Stimulated activated CD4-positive, alpha-beta T cell treated with anti-CD3 and anti-CD28 coated beads, Interleukin-2, amount 100 ng/mL, for 4 hours (primary cell): ENCODE results near the gene RSAD2.
"Not testable (repeated sequence)": the region's sequence is repeated elsewhere in the genome, so short reads cannot be mapped to it uniquely, and the experiment has no call there.

Experiments used
- DNase-seq: peaks from one replicate; pipeline ENCODE4 v3.0.0-alpha.2; 2020; ENCODE audit warnings: low read depth

Gene RSAD2, protein sequence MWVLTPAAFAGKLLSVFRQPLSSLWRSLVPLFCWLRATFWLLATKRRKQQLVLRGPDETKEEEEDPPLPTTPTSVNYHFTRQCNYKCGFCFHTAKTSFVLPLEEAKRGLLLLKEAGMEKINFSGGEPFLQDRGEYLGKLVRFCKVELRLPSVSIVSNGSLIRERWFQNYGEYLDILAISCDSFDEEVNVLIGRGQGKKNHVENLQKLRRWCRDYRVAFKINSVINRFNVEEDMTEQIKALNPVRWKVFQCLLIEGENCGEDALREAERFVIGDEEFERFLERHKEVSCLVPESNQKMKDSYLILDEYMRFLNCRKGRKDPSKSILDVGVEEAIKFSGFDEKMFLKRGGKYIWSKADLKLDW

DNA sequence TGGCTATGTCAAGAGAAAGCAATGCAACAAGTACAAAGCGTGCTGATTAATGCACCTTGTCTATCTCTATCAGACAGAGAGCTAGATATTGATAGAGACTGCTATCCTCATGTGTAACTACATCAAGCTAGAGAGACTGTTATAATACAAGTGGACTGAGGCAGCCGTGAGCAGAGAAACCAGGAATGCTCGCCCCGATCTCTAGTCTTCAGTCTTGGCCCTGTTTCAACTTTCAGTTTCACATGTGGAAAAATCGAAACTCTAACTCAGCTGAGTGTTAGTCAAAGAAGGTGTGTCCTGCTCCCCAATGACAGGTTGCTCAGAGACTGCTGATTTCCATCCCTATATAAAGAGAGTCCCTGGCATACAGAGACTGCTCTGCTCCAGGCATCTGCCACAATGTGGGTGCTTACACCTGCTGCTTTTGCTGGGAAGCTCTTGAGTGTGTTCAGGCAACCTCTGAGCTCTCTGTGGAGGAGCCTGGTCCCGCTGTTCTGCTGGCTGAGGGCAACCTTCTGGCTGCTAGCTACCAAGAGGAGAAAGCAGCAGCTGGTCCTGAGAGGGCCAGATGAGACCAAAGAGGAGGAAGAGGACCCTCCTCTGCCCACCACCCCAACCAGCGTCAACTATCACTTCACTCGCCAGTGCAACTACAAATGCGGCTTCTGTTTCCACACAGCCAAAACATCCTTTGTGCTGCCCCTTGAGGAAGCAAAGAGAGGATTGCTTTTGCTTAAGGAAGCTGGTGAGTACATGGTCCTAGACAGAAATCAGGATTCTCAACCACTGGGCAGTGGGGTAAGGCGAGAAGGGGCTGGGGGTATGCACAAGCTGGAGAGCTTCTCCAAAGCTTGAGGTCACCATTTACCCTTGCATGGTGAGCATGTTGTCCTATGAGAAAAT lies at the start of gene RSAD2:
Gene RSAD2 (plus strand): TSS at position 376 of the 903 bp plus-strand sequence. CDS start 24 bp downstream, at position 400.
- peak; percentile 39 for DNase-seq

DNA sequence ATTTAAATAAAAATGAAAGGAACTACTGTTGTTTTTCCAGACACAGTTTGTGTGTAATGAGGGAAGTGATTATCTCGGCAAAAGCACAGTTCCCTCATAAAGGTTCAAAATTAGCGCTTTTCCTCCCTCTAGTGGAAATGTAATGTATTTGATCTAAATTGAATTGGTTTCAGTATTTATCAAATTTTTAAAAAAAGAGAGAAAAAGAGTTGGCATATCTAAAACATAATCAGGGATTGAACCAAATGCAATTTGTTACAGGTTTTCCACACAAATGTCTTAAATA lies 49.3 kb upstream of the RSAD2 start:
- DNase-seq, result no peak

DNA sequence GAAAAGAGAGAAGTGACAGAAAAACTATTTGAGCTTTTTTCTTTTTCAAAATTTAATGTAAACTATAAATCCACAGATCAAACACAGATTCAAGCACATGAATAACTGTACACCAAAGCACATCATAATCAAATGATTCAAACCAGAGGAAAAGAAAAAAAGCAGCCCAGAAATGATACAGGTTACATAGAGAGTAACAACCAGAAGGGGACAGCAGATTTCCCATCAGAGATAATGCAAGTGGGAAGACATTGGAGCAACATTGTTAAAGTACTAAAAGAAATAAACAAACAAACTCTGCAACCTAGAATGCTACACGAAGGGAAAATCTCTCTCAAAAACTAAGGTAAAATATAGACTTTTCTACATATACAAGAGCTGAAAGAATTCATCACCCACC lies 46.3 kb upstream of the RSAD2 start:
- DNase-seq, result no peak

DNA sequence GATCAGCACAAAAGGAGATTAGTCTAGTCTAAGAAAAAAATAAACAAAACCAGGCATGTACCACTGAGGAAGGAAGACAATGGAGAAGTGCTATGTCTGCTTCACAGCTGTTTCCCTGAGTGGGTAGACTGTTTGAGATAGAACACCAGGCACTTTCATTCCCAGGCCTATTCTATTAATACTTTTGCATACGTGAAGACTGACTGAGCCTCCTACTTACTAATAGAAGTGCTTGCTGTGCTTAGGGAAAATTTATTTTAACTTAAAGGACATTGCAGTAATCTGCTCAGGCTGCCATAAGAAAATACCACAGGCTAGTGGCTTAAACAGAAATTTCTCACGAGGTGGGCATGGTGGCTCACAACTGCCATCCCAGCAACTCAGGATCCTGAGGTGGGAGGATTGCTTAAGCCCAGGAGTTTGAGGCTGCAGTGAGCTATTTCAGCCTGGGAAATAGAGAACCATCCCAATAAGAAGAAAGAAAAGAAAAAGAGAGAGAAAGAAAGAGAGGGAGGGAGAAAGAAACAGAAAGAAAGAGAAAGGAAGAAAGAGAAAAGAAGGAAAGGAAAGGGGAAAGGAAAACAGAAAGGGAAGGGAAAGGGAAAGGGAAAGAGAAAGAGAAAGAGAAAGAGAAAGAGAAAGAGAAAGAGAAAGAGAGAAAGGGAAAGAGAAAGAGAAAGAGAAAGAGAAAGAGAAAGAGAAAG lies 44.8 kb upstream of the RSAD2 start:
- no peak for DNase-seq

DNA sequence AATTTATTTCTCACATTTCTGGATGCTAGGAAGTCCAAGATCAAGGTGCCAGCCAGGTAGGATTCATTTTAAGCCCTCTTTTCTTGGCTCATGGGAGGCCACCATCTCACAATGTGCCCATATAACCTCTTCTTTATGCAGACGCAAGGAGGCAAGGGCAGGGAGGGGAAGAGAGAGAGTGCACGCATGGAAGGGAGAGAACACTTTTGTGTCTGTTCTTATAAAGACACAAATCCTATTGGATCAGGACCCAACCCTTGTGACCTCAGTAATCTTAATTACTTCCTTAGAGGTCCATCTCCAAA lies 44.3 kb upstream of the RSAD2 start:
- no peak for DNase-seq

DNA sequence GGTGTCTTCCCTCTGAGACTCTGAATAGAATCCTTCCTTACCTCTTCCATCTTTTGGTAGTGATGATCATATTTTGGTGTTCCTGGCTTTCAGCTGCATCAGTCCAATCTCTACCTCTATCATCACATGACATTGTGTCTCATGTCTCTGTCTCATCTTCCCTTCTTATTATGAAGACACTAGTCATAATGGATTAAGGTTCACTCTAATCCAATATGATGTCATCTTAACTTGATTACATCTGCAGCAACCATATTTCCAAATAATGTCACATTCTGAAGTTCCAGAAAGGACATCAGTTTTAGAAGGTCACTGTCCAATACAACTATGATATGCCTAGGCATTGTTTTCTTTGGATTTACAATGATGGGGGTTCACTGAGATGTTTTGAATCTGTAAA lies 43.4 kb upstream of the RSAD2 start:
- no peak for DNase-seq

DNA sequence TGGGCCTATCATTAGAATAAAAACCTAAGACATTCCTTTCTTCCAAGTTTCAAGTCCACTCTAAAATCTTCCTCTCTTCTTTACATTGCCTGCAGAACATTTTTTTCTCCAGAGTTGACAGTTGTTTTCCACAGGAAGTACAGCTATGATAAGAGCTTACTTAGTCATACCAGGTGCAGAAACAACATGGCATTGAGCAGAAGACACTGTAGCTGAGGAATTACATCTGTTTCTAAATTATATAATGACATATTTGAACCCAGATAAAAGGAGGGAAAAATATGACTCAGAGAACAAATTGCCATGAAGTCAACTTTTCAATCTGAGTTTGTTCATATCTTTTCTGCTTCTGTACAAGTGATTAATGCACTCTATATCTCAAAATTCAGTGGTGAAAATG lies 42.1 kb upstream of the RSAD2 start:
- no peak for DNase-seq

DNA sequence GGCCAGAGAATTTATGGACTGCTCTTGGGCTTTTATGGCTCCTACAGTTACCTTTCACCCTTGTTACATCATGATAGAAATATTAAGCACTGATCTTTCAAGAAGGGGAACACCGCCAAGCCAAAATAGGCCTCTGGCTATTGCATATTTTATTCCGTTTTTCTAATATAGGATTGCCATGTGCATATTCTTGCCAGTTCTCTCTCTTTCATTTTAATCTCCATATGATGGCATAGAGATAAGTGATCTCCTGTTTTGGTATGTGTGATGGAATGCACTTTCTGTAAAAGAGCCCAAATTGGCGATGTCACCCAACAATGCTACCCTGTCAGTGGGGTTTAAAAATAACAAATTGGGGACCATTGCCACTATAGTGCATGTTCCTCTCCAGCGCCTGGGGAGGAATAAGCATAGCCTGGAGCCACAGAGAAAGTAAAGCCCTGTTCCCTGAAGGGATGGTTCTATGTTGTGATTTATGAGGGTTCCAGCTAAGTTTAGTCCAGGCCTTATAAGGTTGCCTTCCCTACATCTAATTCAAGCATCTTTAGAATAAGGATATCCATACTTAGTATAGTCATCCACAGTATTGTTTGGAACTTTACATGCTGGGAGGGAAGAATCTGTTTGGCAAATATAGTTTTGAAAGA lies 38.8 kb upstream of the RSAD2 start:
- no peak for DNase-seq

DNA sequence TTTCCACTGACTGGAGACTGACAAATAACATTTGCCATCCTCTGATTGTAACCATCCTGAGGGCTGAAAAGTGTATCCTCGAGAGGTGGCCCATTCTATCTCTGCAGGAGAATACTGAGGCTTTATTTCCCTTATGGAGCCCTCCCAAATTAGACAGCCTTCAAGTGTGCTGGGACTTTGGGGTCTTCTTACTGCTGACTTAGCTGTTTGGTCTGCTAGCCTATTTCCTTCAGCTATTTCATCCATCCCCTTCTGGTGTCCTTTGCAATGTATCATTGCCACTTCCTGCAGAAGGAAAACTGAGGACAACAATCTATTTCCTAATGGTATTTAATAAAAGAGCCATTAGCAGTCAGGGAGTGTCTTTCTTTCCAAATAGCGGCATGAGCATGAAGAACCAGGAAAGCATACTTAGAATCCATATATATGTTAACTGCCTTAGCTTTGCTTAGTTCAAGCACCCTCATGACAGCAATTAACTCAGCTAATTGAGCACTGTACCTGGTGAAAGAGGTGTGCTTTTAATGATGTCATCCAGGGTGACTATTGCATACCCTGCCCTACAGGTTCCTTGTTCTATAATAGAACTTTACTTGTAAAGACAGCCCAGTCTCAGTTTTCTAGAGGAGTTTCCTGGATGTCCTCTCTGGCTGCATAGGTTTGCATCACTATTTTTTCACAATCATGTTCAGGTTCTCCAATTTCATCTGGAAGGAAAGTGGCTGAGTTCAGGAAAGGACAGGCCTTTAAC lies 35.9 kb upstream of the RSAD2 start:
- no peak for DNase-seq

DNA sequence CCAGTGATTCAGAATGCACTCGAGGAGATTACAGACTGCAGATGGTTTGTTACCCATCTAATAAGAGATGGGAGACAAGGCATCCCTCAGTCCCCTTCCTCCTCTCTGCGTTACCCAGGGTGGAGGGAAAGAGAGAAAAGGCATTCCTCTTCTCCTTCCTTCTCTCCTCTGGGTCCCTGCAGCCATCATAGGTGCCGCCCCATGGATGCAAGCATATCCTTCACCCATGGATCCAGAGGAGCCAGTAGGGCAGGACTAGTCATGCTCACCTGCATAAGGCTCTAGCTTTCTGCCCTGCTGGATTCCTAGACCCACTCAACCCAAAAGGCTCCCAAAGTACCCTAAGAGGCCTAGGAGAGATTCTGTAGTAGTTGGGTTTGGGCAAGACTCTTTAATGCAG lies 32.3 kb upstream of the RSAD2 start:
- no peak for DNase-seq

DNA sequence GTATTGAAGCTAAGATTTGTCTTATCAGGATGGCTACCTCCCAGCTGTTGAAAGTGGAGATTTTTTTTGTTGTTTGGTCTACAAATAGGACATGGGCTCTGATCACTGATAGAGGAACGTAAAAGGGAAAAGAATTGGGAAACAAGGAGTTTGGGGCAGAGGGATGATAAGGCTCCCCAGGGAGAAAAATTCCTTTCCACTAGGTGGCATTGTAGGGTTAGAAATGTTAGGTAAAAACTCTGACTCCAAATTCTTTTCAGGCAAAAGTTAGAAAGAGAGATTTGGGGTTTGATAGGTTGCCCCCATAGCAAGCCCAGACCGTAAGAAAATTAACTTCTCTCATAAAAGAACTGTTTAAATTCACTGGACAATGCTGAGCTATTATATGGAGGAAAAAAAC lies 31.7 kb upstream of the RSAD2 start:
- DNase-seq, result no peak

DNA sequence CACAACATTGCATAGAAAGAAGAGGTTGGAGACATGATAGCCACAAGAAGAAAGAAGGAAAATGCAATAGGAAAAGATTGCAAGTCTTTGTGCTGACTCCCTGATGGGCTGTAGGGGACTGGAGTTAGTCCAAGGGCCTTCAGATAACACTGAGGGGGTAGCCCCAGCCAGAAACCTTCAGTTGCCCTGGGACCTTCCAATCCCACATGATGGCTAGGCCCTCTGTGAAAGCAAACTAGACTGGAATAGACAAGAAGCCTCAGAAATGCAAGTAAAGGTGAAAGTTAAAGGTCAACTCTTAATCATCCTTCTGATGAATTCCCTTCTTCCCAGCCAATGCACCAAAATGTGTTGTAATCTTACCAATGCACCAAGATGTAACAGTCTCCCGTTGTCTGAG lies 31.0 kb upstream of the RSAD2 start:
- no peak for DNase-seq

DNA sequence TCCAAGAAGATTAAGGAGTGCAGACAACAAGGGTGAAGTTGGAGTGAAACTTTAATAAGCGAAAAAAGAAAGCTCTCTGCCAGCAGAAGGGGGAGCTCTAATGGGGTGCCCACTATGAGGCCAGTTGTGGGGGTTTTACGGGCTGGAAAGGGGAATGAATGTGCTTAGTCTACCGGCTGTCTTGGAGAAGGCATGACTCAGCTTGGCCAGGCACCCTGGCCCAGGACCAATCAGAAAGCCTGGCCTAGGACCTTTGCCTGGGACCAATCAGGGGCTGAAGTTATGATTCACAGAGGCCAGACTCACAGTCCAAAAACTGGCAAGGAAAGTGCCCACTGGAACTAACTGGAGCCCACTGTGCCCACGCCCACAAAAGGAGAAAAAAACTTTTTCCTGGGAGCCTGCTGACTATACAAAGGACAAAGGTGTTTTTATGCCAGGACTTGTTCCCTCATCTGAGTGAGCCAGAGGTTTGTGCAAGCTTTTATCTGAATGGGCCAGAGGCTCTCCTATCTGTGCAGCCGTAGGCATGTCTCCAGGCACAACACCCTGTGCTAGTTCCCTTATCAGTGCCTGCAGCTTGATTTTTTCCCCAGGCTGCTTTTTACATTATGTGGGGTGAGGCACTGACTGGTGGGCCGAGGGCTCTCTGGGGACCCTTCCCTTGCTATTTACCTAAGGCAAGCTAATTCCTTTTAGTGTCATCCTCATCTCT lies 30.5 kb upstream of the RSAD2 start:
- DNase-seq, result no peak

DNA sequence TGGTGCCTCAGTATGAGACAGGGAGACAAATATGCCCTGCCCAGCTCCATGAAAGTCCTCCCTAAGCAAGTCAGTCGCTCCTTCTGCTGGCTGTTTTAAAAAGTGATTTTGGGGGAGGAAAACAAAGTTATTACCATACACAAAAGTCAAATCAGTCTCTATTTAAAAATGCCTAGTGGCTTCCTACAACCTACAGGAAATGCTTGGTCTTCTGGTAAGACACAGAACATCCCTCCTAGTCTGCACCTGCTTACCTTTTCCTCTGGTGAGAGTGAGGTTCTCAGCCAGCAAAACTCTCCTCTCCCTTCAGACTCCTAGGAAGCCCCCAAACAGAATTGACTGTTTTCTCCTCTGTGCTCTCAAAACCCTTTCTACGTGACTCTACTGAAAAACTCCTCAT lies 25.4 kb upstream of the RSAD2 start:
- DNase-seq, result no peak

DNA sequence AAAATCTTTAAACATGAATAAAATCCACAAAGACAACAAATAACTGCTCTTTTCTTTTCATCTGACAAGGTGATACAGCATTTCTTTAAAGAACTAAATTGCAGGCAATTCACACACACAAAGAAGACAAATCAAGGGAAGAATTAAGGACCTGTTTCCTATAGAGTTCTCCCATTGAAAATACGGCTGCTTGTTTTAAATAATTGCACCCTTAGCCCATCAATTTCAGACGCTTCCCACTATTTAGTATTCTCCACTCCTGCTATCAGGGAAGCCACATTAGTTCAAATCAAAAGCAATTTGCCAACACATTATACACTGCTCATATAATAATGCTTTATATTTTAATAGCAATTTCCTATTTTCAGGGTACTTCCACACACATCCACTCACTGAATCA lies 23.2 kb upstream of the RSAD2 start:
- no peak for DNase-seq

DNA sequence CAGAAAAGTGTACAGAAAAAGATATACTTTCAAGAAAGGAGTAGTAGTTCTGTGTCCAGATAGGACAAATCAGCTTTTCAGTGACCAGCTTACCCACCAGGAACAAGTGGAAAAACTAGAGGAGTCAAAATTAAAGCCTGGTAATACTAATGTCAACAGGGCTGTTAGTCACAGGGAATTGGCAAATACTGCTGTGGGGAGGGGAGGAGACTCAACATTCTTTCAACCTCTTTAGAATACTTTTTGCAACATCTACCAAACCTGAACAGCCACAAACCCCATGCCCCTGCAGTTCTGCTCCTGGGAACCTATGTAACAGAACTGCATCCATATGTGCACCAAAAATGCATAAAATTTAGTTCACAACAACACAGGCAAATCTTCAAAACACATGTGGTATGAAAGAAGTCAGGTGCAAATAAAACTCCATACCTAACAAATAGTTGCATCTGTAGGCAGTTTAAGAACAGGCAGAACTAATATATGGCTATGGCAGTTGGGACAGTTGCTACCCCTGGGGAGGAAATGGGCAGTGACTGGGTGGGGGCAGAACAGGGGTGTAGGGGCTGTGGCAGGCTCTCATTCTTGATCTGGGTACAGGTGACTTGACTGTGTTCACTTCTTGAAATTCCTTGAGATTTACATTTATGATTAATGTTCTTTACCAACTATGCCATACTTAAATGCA lies 21.6 kb upstream of the RSAD2 start:
- DNase-seq, result no peak

DNA sequence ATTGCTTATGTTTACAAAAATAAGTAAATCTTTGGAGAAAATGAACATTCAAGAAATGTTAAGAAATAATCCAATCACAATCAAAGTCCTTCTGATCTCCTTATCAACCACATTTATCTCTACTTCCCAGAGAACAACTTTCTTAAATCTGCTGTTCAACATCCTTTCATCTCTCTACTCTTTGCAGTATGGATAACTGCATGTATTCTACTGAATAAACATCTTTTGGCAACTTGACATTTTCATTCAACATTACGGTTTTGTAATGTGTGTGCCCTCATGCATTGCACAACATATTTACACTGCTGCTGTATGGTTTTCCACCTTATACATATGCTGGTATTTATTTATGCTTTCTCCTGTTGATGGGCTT lies 21.0 kb upstream of the RSAD2 start:
- DNase-seq, result no peak

DNA sequence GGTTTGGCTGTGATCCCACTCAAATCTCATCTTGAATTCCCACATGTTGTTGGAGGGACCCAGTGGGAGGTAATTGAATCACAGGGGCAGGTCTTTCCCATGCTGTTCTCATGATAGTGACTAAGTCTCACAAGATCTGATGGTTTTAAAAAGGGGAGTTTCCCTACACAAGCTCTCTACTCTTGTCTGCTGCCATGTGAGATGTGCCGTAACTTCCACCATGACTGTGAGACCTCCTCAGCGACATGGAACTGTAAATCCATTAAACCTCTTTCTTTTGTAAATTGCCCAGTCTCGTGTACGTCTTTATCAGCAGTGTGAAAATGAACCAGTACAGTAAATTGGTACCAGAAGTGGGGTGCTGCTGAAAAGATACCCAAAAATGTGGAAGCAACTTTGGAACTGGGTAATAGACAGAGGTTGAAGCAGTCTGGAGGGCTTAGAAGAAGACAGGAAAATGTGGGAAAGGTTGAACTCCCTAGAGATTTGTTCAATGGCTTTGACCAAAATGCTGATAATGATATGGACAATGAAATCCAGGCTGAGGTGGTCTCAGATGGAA lies 19.0 kb upstream of the RSAD2 start:
- DNase-seq, result not testable (repeated sequence)

DNA sequence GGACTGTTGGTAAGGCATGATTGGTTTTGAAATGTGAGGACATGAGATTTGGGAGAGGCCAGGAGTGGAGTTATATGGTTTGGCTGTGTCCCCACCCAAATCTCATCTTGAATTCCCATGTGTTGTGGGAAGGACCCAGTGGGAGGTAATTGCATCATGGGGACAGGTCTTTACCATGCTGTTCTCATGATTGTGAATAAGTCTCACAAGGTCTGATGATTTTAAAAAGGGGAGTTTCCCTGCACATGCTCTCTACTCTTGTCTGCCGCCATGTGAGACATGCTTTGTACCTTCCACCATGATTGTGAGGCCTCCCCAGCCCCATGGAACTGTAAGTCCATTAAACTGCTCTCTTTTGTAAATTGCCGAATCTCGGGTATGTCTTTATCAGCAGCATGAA lies 17.3 kb upstream of the RSAD2 start:
- no peak for DNase-seq

DNA sequence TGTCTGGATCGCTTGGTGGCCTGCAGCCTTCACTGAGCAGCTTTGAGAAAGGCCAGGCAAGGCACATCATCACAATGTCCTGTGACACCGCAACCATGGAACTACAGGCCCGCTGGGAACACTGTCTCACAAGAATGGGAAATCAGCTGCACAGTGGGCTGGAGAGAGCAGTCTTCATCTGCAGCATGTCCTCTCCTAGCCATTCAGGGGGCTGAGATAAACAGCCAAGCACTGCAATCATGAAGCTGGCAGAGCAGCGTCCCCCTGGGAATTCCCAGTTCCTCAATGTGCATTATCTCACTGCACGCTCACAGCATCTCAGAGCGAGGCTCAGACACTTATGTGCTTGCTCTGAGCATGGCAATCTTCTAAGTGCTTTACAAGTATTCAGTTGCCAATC lies 13.8 kb upstream of the RSAD2 start:
- DNase-seq, result no peak
